ENCODE data around the gene SLAIN1.

Gene SLAIN1

GRCh38 chr13:77714119-77714755 lies 16.8 kb downstream of the SLAIN1 start:
- no peak for DNase-seq (ENCODE audit: low read depth)

- DNase-seq (ENCODE audit: low read depth) = no peak
These were observed 17.9 kb downstream of the SLAIN1 start for GRCh38 chr13:77715233-77715891.

GRCh38 chr13:77716692-77717091 lies 19.2 kb downstream of the SLAIN1 start:
- DNase-seq (ENCODE audit: low read depth) = no peak

GRCh38 chr13:77717508-77717907 lies 20.0 kb downstream of the SLAIN1 start:
- DNase-seq (ENCODE audit: low read depth) = no peak

GRCh38 chr13:77719128-77719527 lies 21.6 kb downstream of the SLAIN1 start:
- DNase-seq (ENCODE audit: low read depth) = no peak

- no peak for DNase-seq (ENCODE audit: low read depth)
These were observed 23.5 kb downstream of the SLAIN1 start for GRCh38 chr13:77720988-77721387.

- no peak for DNase-seq (ENCODE audit: low read depth)
These were observed 26.6 kb downstream of the SLAIN1 start for GRCh38 chr13:77724092-77724491.

GRCh38 chr13:77725071-77725470 lies 27.6 kb downstream of the SLAIN1 start:
- DNase-seq (ENCODE audit: low read depth) = no peak

GRCh38 chr13:77728265-77729125 lies 31.0 kb downstream of the SLAIN1 start:
- no peak for DNase-seq (ENCODE audit: low read depth)

GRCh38 chr13:77729502-77730221 lies 32.2 kb downstream of the SLAIN1 start:
- no peak for DNase-seq (ENCODE audit: low read depth)

- DNase-seq (ENCODE audit: low read depth) = no peak
These were observed 33.1 kb downstream of the SLAIN1 start for GRCh38 chr13:77730572-77730971.

- DNase-seq (ENCODE audit: low read depth) = no peak
These were observed 34.8 kb downstream of the SLAIN1 start for GRCh38 chr13:77732287-77732686.

- DNase-seq (ENCODE audit: low read depth) = no peak
These were observed 36.2 kb downstream of the SLAIN1 start for GRCh38 chr13:77733674-77734073.

GRCh38 chr13:77737583-77738200 lies 40.2 kb downstream of the SLAIN1 start:
- DNase-seq (ENCODE audit: low read depth) = no peak

GRCh38 chr13:77740097-77740735 lies 42.7 kb downstream of the SLAIN1 start:
- DNase-seq (ENCODE audit: low read depth) = no peak

- no peak for DNase-seq (ENCODE audit: low read depth)
These were observed 43.6 kb downstream of the SLAIN1 start for GRCh38 chr13:77740931-77741596.

- DNase-seq (ENCODE audit: low read depth) = no peak
These were observed 44.1 kb downstream of the SLAIN1 start for GRCh38 chr13:77741597-77741972.

- no peak for DNase-seq (ENCODE audit: low read depth)
These were observed 45.3 kb downstream of the SLAIN1 start for GRCh38 chr13:77742801-77743200.

- no peak for DNase-seq (ENCODE audit: low read depth)
These were observed 48.3 kb downstream of the SLAIN1 start for GRCh38 chr13:77745784-77746183.

GRCh38 chr13:77749344-77749880 lies 51.9 kb downstream of the SLAIN1 start:
- DNase-seq (ENCODE audit: low read depth) = peak; percentile 3

Measured in ELR (cell line).